Thymus (tissue), 11 donors: ENCODE measurements around the gene SLC39A11. TPM values are rescaled to one million over a fixed set of nuclear protein-coding genes. Genes with fewer than 3 reads are reported as not detected.
"Not testable (repeated sequence)": the region's sequence is repeated elsewhere in the genome, so short reads cannot be mapped to it uniquely, and the experiment has no call there.

Experiments
- DNase-seq, 9 donors: peaks; one replicate each; pipeline ENCODE4 v3.0.0-alpha.2; 2013; ENCODE audit warnings: low spot score in 9 of 9, low read depth in 6 of 9, missing footprints in 1 of 9
- H3K27ac ChIP-seq, 2 donors: one replicate each; pipeline ENCODE4 v1.5.1; 2013; ENCODE audit warnings: control low read depth in 1 of 2, low read depth in 1 of 2, low read length in 1 of 2, mild to moderate bottlenecking in 1 of 2, moderate library complexity in 1 of 2
- H3K27me3 ChIP-seq, 2 donors: one replicate each; pipeline ENCODE4 v1.5.1; 2013; ENCODE audit warnings: low read length in 1 of 2; ENCODE audit not compliant: control insufficient read depth in 2 of 2, insufficient read depth in 1 of 2
- H3K36me3 ChIP-seq, 2 donors: one replicate each; pipeline ENCODE4 v1.5.1; 2013; ENCODE audit warnings: low read length in 1 of 2, mild to moderate bottlenecking in 1 of 2, moderate library complexity in 1 of 2; ENCODE audit not compliant: control insufficient read depth in 2 of 2, insufficient read depth in 2 of 2
- H3K4me1 ChIP-seq, 2 donors: one replicate each; pipeline ENCODE4 v1.5.1; 2013; ENCODE audit warnings: low read length in 2 of 2; ENCODE audit not compliant: control insufficient read depth in 2 of 2, insufficient read depth in 2 of 2
- H3K4me3 ChIP-seq, 2 donors: one replicate each; pipeline ENCODE4 v1.5.1; 2013; ENCODE audit warnings: low read length in 2 of 2, control low read depth in 1 of 2, mild to moderate bottlenecking in 1 of 2
- H3K9me3 ChIP-seq, 2 donors: one replicate each; pipeline ENCODE4 v1.5.1; 2013; ENCODE audit warnings: low read length in 1 of 2, mild to moderate bottlenecking in 1 of 2; ENCODE audit not compliant: control insufficient read depth in 2 of 2, insufficient read depth in 1 of 2
- WGBS: extraction: QIAGEN DNeasy Blood & Tissue Kit; methylation state at CpG from one replicate; pipeline ENCODE4 v1.1.7; 2013; 5-methylcytosine and 5-hydroxymethylcytosine counted together
- polyA plus RNA-seq: library from polyadenylated mRNA; stranded (reverse); fragments of 200-250 nt; gene quantifications from one replicate; pipeline ENCODE4 v1.2.3, GENCODE V29; 2013
- total RNA-seq: library from RNA; stranded (reverse); fragments of 120-200 nt; gene quantifications from one replicate; pipeline ENCODE4 v1.2.4, GENCODE V29; 2013
- donor health status: healthy.

Gene SLC39A11
- total and polyA plus RNA-seq, 2 donors, result 7.4 to 8.7 TPM

GRCh38 chr17:72999474-72999873 lies 93.0 kb downstream of the SLC39A11 start:
- 75% methylated on average over 5 of the region's 5 CpGs for WGBS
- H3K4me1 ChIP-seq, H3K27ac ChIP-seq, H3K9me3 ChIP-seq, H3K27me3 ChIP-seq, DNase-seq, H3K36me3 ChIP-seq, H3K4me3 ChIP-seq: not testable (repeated sequence)

DNA sequence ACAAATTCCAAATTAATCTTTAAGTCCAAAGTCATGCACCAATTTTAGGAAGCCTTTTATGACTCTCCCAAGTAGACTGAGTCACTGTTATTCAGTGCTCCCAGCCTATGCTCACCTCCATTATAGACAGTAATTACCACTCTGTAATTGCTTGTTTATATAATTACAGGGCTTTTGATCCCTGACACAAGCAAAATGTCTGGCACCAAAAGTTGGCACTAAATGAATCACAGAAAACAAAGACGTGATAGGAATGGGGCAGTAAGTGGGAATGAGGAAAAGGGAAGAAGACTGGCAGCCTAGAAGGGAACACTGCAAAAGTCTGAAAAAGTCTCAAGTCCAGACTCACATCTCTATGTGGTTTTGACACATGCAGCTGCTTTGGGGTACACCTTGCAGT lies 94.1 kb downstream of the SLC39A11 start:
- H3K9me3 ChIP-seq, result peaks cover 0 to 1% of the 10 kb centered on the region in 2 donors
- H3K27me3 ChIP-seq, result no peaks in the 10 kb centered on the region
- H3K27ac ChIP-seq, result no peak overlapping the region
- no peaks in the 10 kb centered on the region for H3K4me1 ChIP-seq
- no peak for DNase-seq
- 98% methylated on average over 1 of the region's 1 CpG for WGBS
- H3K36me3 ChIP-seq, result no peaks in the 10 kb centered on the region
- no peak overlapping the region for H3K4me3 ChIP-seq

- no peaks in the 10 kb centered on the region for H3K36me3 ChIP-seq
- H3K9me3 ChIP-seq, result peaks cover 0 to 1% of the 10 kb centered on the region in 2 donors
- no peak overlapping the region for H3K4me3 ChIP-seq
- H3K27ac ChIP-seq, result no peak overlapping the region
- DNase-seq, result no peak
- H3K27me3 ChIP-seq, result no peaks in the 10 kb centered on the region
- 92% methylated on average over 6 of the region's 6 CpGs for WGBS
- H3K4me1 ChIP-seq, result no peaks in the 10 kb centered on the region
Observed at GRCh38 chr17:72997559-72997958, 94.9 kb downstream of the SLC39A11 start.

- Histone ChIP-seq H3K27ac (no peak overlapping the region), H3K36me3 (no peaks in the 10 kb centered on the region), H3K4me1 (no peaks in the 10 kb centered on the region), H3K27me3 (no peaks in the 10 kb centered on the region), H3K9me3 (peaks cover 0 to 1% of the 10 kb centered on the region in 2 donors), H3K4me3 (no peak overlapping the region)
- no peak for DNase-seq
- 97% methylated on average over 4 of the region's 4 CpGs for WGBS
Observed at GRCh38 chr17:72996791-72997190, 95.7 kb downstream of the SLC39A11 start.

DNA sequence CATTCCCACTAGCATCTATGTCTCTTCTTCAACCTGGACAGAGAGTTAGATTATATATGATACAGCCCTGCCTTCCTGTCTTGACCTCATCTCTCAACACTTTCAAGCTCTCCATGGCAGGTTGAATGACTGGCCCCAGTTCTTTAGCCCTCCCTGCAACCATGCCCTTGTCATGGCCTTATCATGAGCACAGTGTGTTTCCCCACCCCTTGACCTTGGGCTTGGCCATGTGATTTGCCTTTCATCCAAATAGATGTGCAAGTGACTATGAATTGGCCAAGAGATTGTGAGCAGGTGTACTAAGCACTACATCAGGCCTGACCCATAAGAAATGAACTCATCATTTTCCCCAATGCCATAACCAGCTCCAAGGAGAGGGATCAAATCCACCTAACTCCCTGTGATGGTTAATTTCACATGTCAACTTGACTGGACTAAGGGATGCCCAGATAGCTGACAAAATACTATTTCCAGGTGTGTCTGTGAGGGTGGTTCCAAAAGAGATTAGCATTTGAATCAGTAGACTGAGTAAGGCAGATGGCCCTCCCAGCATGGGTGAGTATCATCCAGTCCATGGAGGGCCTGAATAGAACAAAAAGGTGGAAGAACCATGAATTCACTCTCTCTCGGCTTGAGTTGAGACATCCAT lies 97.4 kb downstream of the SLC39A11 start:
- Histone ChIP-seq H3K9me3 (peaks cover 0 to 1% of the 10 kb centered on the region in 2 donors), H3K4me3 (no peak overlapping the region), H3K36me3 (no peaks in the 10 kb centered on the region), H3K27ac (no peak overlapping the region), H3K27me3 (no peaks in the 10 kb centered on the region), H3K4me1 (no peaks in the 10 kb centered on the region)
- 100% methylated on average over 1 of the region's 1 CpG for WGBS
- DNase-seq, result no peak

DNA sequence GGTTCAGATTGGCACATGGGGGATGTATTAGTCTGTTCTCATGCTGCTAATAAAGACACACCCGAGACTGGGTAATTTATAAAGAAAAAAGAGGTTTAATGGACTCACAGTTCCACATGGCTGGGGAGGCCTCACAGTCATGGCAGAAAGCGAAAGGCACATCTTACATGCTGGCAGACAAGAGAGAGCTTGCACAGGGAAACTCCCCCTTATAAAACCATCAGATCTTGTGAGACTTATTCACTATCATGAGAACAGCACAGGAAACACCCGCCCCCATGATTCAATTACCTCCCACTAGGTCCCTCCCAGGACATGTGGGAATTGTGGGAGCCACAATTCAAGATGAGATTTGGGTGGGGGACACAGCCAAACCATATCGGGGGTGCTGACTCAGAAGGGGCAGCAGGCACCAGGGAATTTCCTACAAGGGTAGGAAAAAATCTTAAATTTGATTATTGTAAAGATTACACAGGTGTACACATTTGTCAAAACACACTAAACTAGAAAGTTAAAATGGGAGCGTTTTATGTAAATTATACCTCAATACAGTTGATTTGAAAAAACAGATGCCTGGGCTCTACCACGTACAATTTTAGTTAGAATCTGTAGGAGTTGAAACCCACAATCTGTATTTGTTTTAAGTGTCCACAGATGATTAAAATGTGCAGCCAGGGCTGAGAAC lies 99.6 kb downstream of the SLC39A11 start:
- H3K9me3 ChIP-seq, H3K36me3 ChIP-seq, H3K27ac ChIP-seq, DNase-seq, H3K4me1 ChIP-seq, H3K4me3 ChIP-seq, H3K27me3 ChIP-seq: not testable (repeated sequence)
- 78% methylated on average over 6 of the region's 6 CpGs for WGBS

- H3K4me1 ChIP-seq, result no peaks in the 10 kb centered on the region
- no peaks in the 10 kb centered on the region for H3K36me3 ChIP-seq
- H3K27me3 ChIP-seq, result no peaks in the 10 kb centered on the region
- 98% methylated on average over 2 of the region's 2 CpGs for WGBS
- no peaks in the 10 kb centered on the region for H3K9me3 ChIP-seq
- no peak overlapping the region for H3K27ac ChIP-seq
- H3K4me3 ChIP-seq, result no peak overlapping the region
- DNase-seq, result no peak
Observed at GRCh38 chr17:72991651-72992050, 100.8 kb downstream of the SLC39A11 start.

DNA sequence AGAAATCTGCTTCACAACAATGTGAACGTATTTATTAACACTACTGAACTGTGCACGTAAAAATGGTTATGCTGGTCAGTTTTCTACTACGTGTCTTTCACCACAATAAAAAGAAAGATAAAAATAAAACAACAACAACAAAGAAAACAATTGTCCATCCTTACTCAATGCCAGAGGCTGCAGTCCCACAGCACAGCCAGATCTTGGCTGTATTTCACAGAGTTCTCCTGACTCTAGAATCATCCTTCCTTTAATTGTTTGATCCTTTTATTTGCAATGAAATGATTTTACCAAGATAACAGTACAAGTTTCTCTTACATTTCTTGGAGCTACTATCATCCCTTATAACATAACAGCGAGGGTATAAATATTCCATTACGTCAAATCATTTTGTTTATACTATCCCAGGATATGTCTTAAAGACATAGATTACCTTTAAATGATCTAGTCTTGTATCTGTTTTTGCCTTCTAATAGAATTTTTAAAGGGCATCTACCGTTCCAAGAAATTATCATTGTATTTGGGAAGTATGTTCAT lies 103.3 kb downstream of the SLC39A11 start:
- no peaks in the 10 kb centered on the region for H3K9me3 ChIP-seq
- H3K4me1 ChIP-seq, result no peaks in the 10 kb centered on the region
- 98% methylated on average over 6 of the region's 6 CpGs for WGBS
- H3K27ac ChIP-seq, result no peak overlapping the region
- no peaks in the 10 kb centered on the region for H3K27me3 ChIP-seq
- H3K36me3 ChIP-seq, result no peaks in the 10 kb centered on the region
- no peak for DNase-seq
- H3K4me3 ChIP-seq, result no peak overlapping the region

- H3K4me1 ChIP-seq, result no peaks in the 10 kb centered on the region
- H3K27ac ChIP-seq, result no peak overlapping the region
- WGBS, result 97% methylated on average over 5 of the region's 5 CpGs
- no peaks in the 10 kb centered on the region for H3K9me3 ChIP-seq
- no peaks in the 10 kb centered on the region for H3K27me3 ChIP-seq
- no peak for DNase-seq
- H3K4me3 ChIP-seq, result no peak overlapping the region
- no peaks in the 10 kb centered on the region for H3K36me3 ChIP-seq
Observed at GRCh38 chr17:72988451-72988850, 104.0 kb downstream of the SLC39A11 start.
